Mucosa of descending colon (tissue), 3 donors: ENCODE data around the gene FOXP3. TPM values are rescaled to one million over a fixed set of nuclear protein-coding genes. Genes with fewer than 3 reads are reported as not detected.

Experiments used
- ATAC-seq: fragments of 200-7000 bp; cut with Tn5 transposase; one replicate; pipeline ENCODE4 v1.9.1; 2020; ENCODE audit warnings: mild to moderate bottlenecking, moderate library complexity
- DNase-seq, 3 donors: peaks; one replicate each; pipeline ENCODE4 v3.0.0-alpha.2; 2020
- H3K36me3 ChIP-seq: fragments of 200-600 bp; one replicate; pipeline ENCODE4 v1.8.0; 2021; ENCODE audit warnings: low read depth, mild to moderate bottlenecking
- H3K4me1 ChIP-seq: fragments of 200-600 bp; one replicate; pipeline ENCODE4 v1.8.0; 2021; ENCODE audit warnings: low read depth, mild to moderate bottlenecking
- H3K4me3 ChIP-seq: fragments of 200-600 bp; one replicate; pipeline ENCODE4 v1.8.0; 2021; ENCODE audit warnings: mild to moderate bottlenecking
- H3K9me3 ChIP-seq: fragments of 200-600 bp; one replicate; pipeline ENCODE4 v1.8.0; 2021; ENCODE audit warnings: mild to moderate bottlenecking
- CTCF ChIP-seq: fragments of 200-600 bp; IDR thresholded peaks from one replicate; pipeline ENCODE4 v1.8.0; 2022; ENCODE audit warnings: antibody characterized with exemption, mild to moderate bottlenecking
- intact Hi-C, 2 donors: fragments of 100-400 bp; cut with DNase I in 1 of 2; cut with micrococcal nuclease in 1 of 2; formaldehyde crosslinking; loops; one replicate each; pipeline versions ENCODE4 v1.11.0 to v1.11.1; 2022; cut with DNase I, micrococcal nuclease
- total RNA-seq, 3 donors: library from RNA; stranded (reverse); fragmentation: NEBNext Ultra II Directional in 2 of 3; extraction: Animal tissue kit (Norgen Biotek cat#: 25700) in 2 of 3; gene quantifications; one replicate each; pipeline versions ENCODE4 v1.2.1 to v1.2.4, GENCODE V29; 2021 to 2023
- donor health status: DM: no; HTN: no; CAD: no; lungs with moderate emphysema.
- donor health status: DM: no; HTN: no; CAD: no.
- donor health status: DM: no; HTN: yes; CAD: no.

FOXP3 gene
- total RNA-seq, 3 donors from 2014 or later: 0.72 TPM; not detected in 2

GRCh38 chrX:49282647-49283011 is 18.1 kb upstream of the FOXP3 start:
- no peak for TF ChIP-seq CTCF
- Histone ChIP-seq H3K4me1 (no peaks in the 10 kb centered on the region), H3K4me3 (no peak overlapping the region), H3K9me3 (no peaks in the 10 kb centered on the region), H3K36me3 (no peaks in the 10 kb centered on the region)
- ATAC-seq (peak; percentile 41), DNase-seq (no peak)
- intact Hi-C loops: no loop called here

- no peaks in the 10 kb centered on the region for H3K36me3 ChIP-seq
- TF ChIP-seq CTCF: no peak
- no peak for DNase-seq
- ATAC-seq: no peak
- H3K9me3 ChIP-seq: no peaks in the 10 kb centered on the region
- H3K4me1 ChIP-seq: no peaks in the 10 kb centered on the region
- no peak overlapping the region for H3K4me3 ChIP-seq
- intact Hi-C loops: no loop called here
Observed at GRCh38 chrX:49278081-49278480, 13.6 kb upstream of the FOXP3 start.

GRCh38 chrX:49277535-49277830 is 13.0 kb upstream of the FOXP3 start:
- DNase-seq: no peak
- H3K4me3 ChIP-seq: no peak overlapping the region
- no peaks in the 10 kb centered on the region for H3K4me1 ChIP-seq
- H3K36me3 ChIP-seq: no peaks in the 10 kb centered on the region
- intact Hi-C loops: no loop called here
- no peak for ATAC-seq
- no peaks in the 10 kb centered on the region for H3K9me3 ChIP-seq
- no peak for TF ChIP-seq CTCF

GRCh38 chrX:49276671-49277534 is 12.4 kb upstream of the FOXP3 start:
- Histone ChIP-seq H3K36me3 (no peaks in the 10 kb centered on the region), H3K4me3 (no peak overlapping the region), H3K4me1 (peaks cover 4% of the 10 kb centered on the region), H3K9me3 (no peaks in the 10 kb centered on the region)
- intact Hi-C loops: no loop called here
- ATAC-seq: no peak
- TF ChIP-seq CTCF: no peak
- no peak for DNase-seq

- H3K9me3 ChIP-seq: no peaks in the 10 kb centered on the region
- H3K4me3 ChIP-seq: no peak overlapping the region
- ATAC-seq (no peak), DNase-seq (no peak)
- intact Hi-C loops: no loop called here
- no peak for TF ChIP-seq CTCF
- H3K36me3 ChIP-seq: no peaks in the 10 kb centered on the region
- peaks cover 7% of the 10 kb centered on the region for H3K4me1 ChIP-seq
Observed at GRCh38 chrX:49276207-49276606, 11.7 kb upstream of the FOXP3 start.
